ENCODE measurements around the gene MVB12B. TPM values are rescaled to one million over a fixed set of nuclear protein-coding genes. Genes with fewer than 3 reads are reported as not detected.

Gene MVB12B
- total RNA-seq, 1 experiment from 2014 or later, result 10.9 TPM

- TF ChIP-seq CTCF (IDR thresholded peaks at IDR 0.05 in 2 of 3, conservative IDR thresholded peaks at IDR 0.05 in 1 of 3; ENCODE audit: borderline replicate concordance in 1 of 3, insufficient read depth in 1 of 3, low read depth in 2 of 3, low read length in 2 of 3), result no peak
- TF ChIP-seq MAX (IDR thresholded peaks at IDR 0.05), result no peak
- no peak for TF ChIP-seq EGR1 (IDR thresholded peaks at IDR 0.05; ENCODE audit: low read depth)
- no peak for TF ChIP-seq ZFX (IDR thresholded peaks at IDR 0.05)
Measured at GRCh38 chr9:126520453-126520852, 193.8 kb downstream of the MVB12B start (continued).

GRCh38 chr9:126521089-126521488, 194.5 kb downstream of the MVB12B start:
- ATAC-seq, result no peak
- Histone ChIP-seq H3K9me2 (ENCODE audit: insufficient read depth) (no peaks in the 10 kb centered on the region), H3K9ac (ENCODE audit: low read length) (no peak overlapping the region), H3K4me2 (ENCODE audit: low read length) (no peak overlapping the region), H3K27ac (ENCODE audit: low read depth, low read length) (no peak overlapping the region), H3K4me1 (ENCODE audit: control insufficient read depth in 1 of 2, insufficient read depth in 2 of 2, low read length in 2 of 2) (peaks cover 7 to 12% of the 10 kb centered on the region in 2 experiments; a peak in 3 of 4 replicates), H3K36me3 (ENCODE audit: control insufficient read depth in 1 of 2, insufficient read depth in 2 of 2, low read length in 2 of 2) (no peaks in the 10 kb centered on the region), H3K4me3 (replicated peaks in 1 of 2; ENCODE audit: low read depth in 1 of 2, low read length in 2 of 2) (no peak overlapping the region), H3K79me2 (ENCODE audit: insufficient read depth, low read length) (no peaks in the 10 kb centered on the region), H3K9me3 (ENCODE audit: control insufficient read depth in 1 of 2, insufficient read depth in 1 of 2, low read depth in 1 of 2, low read length in 2 of 2) (no peaks in the 10 kb centered on the region), H3K27me3 (ENCODE audit: insufficient read depth, low read length) (peaks cover 32% of the 10 kb centered on the region; the same call in 1 of the 2 replicates), H4K20me1 (ENCODE audit: insufficient read depth) (no peaks in the 10 kb centered on the region), H2AFZ (ENCODE audit: low read depth, low read length, poor library complexity, severe bottlenecking) (no peak overlapping the region)
- ChIA-PET POLR2A (no interaction called here), CTCF (no interaction called here), RAD21 (ENCODE audit: low non-redundant PET in 1 of 2, low total read pairs in 2 of 2, uncharacterized antibody in 2 of 2, unreplicated experiment in 2 of 2) (no interaction called here)
- intact Hi-C loops (cut with micrococcal nuclease), result no loop called here
- no peak for DNase-seq (ENCODE audit: low read depth, low spot score)
- TF ChIP-seq FOSL1 (IDR thresholded peaks at IDR 0.05; ENCODE audit: low read depth), result no peak
- no peak for TF ChIP-seq POLR2AphosphoS5 (IDR thresholded peaks at IDR 0.05; ENCODE audit: low read depth, low read length)
- no peak for TF ChIP-seq ATF3 (IDR thresholded peaks at IDR 0.05)
- no peak for TF ChIP-seq CBX3 (IDR thresholded peaks at IDR 0.05; ENCODE audit: low read depth)
- no peak for TF ChIP-seq SRF (IDR thresholded peaks at IDR 0.05; ENCODE audit: low read depth)
- TF ChIP-seq ZNF274 (IDR thresholded peaks at IDR 0.05; ENCODE audit: low read depth, low read length), result no peak
- TF ChIP-seq YY1 (IDR thresholded peaks at IDR 0.05; ENCODE audit: extremely low read depth, insufficient replicate concordance, low read depth, low read length), result no peak
- no peak for TF ChIP-seq SP1 (IDR thresholded peaks at IDR 0.05; ENCODE audit: low read depth)
- no peak for TF ChIP-seq REST (IDR thresholded peaks at IDR 0.05; ENCODE audit: low read depth)
- no peak for TF ChIP-seq ELF1 (IDR thresholded peaks at IDR 0.05; ENCODE audit: borderline replicate concordance, low read depth)
- TF ChIP-seq CEBPB (IDR thresholded peaks at IDR 0.05; ENCODE audit: low read depth), result no peak
- TF ChIP-seq RAD21 (IDR thresholded peaks at IDR 0.05; ENCODE audit: low read depth), result no peak
- TF ChIP-seq EGR1 (IDR thresholded peaks at IDR 0.05; ENCODE audit: low read depth), result no peak
- BruUV-seq (replicated peaks), result no TSS peak

All from HCT116 (cell line).